NCI-H82 treated with DMSO at 0.1 percent for 48 hours (cell line): Measurements from ENCODE around the gene CIB2.

Source experiments
- DNase-seq: peaks from one replicate; lab custom pipeline; 2025; ENCODE audit not compliant: unreplicated experiment; lab: John Stamatoyannopoulos, UW

Gene CIB2

DNA sequence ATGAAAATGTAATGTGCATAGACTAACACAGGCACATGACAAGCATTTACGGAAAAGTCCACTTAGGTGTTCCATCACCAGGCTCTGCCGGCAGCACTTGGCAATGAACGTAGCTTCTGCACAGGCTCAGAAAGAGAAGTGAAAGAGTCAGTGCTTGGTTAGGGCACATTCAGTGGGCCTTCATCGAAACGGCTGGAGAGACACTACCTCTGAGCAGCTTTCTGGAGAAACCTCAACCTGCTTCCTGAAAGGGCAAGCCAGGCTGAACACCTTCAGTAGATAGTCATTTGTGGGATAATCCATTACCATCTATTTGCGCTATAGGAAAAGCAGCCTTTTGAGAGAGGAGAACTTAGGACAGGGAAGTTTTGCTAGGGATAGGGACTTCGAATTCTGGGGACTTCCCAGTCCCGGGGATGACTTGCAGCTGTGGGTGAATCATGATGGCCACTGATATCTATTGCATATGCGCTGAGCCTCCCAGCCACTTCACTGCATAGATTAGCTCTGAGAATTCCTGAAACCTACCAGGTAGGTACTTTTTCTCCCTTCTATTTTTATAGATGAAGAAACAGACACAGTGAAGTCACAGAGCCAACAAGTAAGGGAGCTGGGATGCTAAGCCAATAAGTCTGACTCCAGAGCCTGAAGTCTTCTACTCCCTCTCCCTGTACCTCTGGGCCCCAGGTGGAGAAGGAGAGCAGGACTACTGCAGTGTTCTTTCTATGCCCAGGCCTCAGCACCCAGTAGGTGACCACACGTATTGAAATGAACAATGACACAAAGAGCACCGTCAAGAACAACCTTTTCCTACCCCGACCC lies 43.1 kb downstream of the CIB2 start:
- DNase-seq = no peak

DNA sequence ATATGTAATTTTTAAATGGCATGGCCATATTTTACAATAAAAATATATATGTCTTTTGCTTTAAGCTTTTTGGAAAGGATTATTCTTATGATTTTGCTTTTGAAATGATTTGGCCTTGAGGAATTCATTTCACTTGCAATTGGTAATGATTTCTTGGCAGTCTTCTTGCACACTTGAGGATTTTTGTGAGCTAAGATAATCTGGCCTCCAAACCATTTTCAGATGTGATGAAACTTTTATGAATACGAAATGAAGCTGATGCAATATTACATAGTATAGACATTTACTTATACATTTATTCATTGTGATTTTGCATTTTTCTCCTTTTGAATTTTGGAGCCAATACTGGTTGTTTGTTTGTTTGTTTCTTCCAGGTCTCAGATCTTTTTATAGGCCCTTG lies 45.3 kb downstream of the CIB2 start:
- DNase-seq = no peak

DNA sequence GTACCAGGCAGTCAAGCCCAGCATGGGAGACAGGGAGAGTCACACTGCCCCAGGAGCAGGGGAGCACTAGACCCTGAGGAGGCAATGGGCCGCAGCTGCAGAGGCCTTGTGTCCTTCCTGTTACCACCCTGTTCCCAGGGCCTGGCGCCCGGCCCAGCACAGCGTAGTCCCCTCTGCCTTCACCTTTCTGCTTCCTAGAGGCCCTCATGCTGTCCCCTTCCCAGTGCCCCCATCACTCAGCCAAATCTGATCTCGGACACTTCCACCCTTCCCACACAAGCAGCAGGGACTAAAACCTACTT lies 46.8 kb downstream of the CIB2 start:
- DNase-seq = no peak

DNA sequence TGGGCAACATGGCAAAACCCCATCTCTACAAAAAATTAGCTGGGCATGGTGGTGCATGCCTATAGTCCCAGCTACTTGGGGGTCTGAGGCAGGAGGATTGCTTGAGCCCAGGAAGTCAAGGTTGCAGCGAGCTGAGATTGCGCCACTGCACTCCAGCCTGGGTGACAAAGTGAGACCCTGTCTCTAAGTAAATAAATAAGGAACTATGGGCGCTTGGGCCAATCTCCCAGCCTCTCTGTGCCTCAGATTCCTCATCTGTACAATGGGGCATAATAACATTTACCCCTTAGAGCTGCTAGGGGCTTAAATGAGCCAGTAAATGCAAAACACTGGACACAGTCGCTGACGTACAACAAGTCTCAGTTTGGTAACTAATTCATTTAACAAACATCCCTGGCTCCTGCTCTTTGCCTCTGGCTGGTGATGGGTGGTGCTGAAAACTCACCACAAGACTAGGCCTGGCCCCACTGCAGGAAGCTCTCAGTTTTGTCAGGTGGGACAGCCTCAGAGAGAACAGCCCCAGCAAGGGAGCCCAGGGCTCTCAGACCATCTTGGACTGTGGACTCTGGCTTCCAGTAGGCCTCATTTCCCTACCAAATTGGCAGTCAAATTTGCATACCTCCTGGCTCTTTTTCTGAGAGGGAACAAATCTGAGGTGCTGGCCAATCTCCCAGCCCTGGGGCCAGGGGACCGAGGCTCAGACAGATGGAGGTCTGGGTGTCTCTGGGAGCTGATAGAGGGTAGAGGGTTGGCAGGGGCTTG lies 47.4 kb downstream of the CIB2 start:
- DNase-seq = no peak

DNA sequence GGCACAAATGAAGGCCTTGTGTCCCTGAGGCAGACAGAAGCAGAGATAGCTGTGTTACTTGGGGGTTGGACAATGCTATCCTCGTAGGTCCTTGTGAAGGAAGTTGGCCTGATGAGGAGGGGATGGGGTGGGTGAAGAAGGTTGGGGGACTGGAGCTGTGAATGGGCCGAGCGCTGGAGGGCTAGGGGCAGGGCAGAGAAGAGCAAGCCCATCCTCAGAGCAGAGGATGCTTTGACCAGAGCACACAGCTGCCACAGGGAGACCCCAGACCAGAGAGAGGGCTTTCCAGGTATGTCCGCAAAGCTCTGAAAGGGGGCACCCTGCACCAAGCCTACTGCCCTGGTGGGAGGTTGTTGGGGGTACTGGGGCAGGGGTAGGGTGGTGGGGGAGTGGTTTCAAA lies 48.1 kb downstream of the CIB2 start:
- no peak for DNase-seq

DNA sequence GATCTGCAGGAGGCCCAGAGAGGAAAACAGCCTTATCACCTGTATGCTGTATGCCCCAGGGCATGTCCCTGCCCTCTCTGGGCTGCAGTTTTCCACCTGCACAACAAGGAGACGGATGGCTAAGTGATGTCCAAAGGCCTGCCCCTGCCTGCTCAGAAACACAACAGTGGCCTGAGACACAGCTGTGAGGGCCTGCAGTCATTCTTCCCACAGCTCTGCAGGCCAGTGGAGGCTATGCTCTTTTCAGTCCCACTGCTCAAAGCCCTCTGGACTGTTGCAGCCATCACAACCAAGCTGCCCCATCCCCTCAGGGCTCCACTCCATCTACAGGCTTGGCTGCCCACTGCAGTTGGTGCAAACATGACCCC lies 48.5 kb downstream of the CIB2 start:
- DNase-seq = no peak

DNA sequence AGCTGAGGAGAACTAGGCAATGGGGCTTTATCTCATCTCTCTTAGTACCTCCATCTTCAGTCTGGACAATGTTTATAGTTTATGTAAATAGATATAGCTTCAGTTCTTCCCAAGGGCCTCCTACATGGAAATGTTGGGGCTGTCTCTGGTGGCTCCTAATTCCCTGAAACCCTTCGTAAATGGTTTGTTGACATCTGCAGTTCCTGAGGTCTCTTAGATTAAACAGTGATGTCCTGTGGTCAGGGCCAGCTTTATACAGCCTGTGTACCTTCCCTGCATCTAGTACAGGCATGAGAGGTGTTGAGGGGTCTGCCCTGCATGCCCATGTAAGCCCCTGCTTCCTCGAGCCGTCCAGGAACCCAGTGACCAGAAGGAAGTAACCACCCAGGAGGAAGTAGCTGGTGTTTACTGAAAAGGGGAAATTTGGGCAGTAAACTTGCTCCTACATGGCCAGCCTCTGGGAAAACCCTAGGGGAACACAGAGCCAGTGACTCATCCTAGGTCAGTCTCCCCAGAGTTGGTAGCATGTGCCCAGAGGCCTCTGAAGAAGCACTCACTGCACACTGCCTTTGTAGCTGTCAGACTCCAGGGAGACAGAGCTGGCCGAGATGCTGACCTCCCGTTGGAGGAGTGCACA lies 49.0 kb downstream of the CIB2 start:
- no peak for DNase-seq

DNA sequence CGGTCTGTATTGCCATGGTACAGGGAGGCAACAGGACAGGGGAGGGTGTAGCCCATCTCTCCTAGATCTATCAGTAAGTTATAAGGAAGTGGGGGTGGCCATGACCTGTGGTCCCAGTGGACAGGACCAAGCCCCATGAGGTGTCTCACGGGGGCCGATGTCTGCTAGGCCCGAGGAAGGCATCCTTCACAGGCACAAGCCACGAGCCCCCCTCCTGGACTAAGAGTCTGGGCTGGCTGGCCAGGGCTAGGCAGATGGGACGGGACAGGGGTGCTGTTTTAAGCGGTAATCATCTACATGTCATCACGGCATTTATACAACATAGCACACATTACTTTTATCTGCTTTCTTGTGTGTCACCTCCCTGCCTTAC lies 51.2 kb downstream of the CIB2 start:
- no peak for DNase-seq

DNA sequence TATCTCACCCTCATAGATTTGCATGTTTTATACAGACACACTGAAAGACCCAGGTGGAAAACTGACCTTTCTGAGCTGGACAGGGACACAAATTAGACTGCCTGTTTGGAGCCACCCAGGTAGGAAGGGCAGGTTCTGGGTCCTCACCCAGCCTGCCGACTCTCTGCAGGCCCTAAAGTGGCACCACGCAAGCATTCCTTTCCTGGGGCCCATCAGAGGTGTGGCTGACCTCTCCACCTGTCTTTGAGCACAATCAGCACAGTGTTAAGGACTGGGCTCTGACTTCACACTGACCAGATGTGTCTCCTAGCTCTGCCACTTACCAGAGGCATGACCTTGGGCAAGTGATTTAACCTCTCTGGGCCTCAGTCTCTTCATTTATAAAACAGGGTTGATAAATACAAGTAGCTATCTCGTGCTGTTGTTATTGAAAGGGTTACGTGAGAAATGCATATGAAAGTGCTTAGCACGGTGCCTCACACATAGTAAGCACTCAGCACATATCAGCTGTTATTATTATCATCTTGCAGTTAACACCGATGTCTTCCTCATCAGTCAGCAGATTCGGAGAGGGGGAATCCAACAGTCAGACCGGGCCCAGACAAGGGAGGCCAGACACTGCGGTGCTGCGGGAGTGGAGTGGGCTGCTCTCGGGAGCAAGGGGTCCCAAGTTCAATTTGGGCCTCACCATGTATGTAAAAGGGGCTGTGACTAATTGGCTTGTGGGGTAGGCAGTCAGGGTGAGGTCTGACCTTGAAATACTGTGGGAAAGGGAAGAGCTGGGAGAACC lies 51.8 kb downstream of the CIB2 start:
- no peak for DNase-seq

DNA sequence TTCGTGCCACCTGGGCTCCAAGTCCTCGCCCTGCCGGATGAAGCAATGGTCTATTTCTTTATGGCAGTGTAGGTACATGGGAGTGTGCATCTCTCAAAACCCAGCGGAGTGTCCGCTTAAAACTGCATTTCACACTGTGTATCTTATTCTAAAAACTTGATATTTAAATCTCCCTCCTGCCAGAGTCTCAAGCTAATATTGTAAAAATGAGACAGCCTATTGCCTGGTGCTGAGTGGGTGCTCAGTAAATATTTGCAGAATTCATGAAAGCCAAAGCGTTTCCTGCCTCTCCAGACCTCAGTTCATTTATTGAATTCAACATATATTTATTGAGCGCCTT lies 53.4 kb downstream of the CIB2 start:
- DNase-seq = no peak

DNA sequence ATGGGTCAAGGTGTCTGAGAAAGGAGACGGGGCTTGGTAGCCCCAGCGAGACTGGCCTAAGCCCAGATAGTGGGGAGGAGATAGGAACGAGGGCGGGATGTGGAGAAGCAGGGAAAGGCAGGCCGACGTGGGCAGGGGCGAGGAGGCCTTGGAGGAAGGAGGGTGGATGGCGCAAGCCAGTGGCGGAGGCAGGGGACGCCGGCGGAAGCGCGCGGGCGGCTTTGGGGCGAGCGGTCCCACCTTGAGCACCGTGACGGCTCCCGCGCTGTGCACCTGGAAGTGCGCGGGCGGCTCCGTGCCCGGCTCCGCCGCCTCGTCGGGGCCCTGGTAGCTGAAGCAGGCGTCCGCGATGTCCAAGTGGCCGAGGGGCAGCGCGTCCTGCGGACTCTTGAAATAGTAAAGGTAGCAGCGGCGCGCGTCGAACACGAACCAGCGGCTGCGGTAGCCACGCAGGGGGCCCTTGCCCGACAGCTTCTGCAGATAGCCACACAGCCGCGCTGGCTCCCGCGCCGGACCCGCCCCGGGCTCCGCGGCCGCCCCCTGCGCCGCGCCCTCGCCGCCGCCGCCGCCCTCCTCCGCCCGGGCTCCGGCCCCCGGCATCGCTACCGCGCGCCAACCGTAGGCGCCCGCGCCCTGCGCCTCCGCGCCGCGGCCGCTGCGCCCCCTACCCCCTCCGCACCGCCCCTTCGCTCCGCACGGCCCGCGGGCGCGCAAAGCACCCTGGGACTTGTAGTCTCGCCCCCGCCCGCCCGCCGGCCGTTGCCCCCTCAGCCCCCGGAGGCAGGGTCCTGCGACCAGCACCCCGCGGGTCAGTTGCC lies 54.0 kb downstream of the CIB2 start, which contains the start of gene TBC1D2B:
TBC1D2B (minus strand) TSS at position 659 of the 818 bp plus-strand sequence; CDS start at position 600, 59 bp downstream.
- no peak for DNase-seq

DNA sequence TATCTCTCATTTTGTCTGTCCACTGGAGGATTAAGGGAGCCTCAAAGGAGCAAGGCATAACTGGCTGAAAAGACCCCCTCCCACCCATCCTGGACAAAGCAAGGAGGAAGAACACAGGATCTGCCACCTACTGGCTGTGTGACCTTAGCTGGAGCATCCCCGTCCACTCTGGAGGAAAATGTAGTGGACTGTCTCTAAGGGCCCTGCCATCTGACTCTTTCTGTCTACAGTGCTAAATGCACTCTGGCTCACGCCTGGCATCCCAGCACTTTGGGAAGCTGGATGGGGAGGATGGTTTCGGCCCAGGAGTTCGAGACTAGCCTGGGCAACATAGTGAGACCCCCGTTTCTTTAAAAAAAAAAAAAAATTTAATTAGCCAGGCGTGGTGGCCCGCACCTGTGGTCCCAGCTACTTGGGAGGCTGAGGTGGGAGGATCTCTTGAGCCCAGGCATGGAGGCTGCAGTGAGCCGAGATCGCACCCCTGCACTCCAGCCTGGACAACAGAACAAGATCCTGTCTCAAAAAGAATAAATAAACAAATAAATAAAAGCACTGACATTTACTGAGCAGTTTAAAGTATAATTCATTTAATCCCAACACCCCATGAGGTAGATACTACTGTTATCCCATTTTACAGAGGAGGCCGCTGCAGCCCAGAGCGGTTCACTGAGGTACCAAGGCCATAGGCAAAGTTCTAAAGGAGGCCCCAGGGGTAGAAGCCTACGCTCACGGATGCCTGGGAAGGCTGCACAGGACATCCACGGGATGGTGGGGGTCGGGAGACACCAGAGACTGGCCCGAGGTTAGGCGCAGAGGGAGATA lies 54.8 kb downstream of the CIB2 start:
- no peak for DNase-seq

DNA sequence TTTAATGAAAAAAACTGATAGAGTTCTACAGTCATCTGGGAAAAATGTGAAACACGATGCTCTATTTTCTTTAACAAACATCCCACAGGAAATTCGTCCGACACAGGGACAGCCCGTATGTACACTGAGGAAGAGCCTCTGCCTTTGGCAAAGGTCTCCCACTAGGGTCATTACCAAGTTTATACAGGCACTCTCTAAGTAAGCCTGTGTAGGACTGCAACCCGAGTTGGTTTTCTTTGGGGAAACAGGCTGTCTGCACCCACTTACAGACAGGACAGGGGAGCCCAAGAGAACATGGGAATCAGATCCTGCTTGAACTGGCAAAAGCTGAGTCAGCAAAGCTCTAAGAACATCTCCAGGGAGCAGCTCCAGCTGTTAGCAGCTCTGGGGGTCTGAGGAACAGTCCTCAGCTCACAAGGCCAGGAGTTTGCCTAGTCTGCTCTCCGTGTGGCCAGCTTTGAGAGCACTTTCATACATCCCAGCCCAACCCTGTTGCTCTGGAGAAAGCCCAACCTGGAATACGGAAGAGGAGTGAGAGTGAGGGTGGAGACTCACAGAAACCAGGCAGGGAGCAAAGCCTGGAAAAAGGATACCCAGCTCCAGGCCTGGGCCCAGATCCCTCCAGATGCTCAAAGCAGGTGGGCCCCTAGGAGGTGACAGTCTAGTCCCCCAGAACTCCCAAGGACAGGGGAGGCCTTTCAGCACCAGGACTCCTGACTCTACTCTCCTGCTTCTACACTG lies 55.6 kb downstream of the CIB2 start:
- DNase-seq = no peak

DNA sequence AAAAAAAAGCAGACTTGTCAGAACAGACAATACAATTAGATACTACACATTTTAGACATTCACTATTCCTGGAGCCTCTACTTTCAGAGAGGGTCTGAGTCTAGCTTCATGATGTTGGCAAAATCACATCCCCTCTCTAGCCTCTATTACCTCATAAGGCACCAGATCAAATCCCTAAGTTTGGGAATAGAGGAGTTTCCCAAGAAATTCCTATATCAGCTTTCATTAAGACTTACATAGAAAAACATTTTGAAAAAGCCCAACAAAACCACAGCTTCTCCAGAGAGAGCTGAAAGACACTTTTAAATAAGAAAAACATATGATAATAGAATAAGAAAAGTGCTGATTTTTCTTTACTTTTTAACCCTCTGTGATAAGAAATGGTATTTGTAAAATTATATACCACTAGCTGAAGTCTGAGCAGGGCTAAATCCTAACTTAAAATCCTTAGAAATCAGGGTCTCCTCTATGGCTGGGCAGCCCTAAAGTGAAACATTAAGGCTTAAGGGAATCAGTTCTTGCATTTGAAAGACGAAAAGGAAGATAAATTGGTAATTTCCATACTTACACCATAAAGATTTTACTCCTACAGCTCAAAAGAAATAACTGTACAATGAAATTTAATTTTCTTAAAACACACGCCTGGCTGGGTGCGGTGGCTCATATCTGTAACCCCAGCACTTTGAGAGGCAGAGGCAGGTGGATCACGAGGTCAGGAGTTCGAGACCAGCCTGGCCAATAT lies 58.0 kb downstream of the CIB2 start:
- no peak for DNase-seq

DNA sequence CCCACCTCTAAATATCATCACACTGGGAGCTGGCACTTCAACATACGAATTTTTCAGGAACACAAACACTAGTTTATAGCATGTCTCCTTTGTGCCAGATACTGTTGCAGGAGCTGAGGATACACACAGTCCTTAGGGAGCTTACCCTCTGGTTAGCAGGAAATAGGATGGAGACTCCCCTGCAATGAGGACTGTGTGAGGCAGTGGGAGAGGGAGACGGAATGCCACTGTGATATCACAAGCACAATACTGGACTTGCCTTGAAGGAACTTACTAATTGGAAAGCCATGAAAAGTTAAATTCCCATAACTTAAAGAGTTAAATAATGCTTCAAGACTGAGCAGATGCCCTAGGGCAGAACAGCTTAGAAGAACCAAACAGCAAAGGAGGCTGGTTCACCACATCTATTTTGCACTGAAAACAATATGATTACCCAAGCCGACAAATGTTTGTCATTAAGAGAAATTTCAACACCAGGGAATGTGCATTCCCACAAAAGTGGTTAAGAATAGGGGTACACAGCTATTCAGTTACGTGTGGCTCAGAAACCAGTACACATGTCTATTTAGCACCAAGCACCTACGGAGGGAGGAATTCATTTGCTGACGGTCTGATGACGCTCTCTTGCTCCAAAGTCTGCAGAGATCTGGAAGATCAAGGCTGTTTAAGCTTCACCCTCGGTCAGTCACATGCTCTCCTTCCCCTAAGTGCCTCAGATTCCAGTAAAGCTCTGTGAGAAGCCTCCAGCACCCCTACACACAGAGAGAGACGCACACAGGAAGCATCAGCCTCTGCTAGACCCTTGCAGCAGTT lies 59.0 kb downstream of the CIB2 start:
- DNase-seq = no peak

DNA sequence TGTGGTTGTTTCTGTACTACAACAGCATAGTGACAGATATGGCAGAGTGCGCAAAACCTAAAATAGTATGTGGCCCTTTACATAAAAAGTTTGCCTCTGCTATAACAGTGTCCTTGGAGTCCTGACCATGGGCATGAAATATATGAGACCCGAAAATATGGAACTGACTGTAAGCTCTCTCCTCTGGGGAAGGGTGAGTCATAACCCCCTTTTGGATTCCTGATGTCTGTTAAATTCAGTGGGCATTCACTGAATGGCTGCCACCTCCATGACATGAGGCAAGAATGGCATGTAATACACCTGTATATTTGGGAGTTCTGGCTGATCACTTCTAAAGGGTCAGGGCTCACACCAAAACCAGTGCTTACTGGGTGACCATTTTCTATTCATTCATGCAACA lies 59.9 kb downstream of the CIB2 start:
- DNase-seq = no peak

DNA sequence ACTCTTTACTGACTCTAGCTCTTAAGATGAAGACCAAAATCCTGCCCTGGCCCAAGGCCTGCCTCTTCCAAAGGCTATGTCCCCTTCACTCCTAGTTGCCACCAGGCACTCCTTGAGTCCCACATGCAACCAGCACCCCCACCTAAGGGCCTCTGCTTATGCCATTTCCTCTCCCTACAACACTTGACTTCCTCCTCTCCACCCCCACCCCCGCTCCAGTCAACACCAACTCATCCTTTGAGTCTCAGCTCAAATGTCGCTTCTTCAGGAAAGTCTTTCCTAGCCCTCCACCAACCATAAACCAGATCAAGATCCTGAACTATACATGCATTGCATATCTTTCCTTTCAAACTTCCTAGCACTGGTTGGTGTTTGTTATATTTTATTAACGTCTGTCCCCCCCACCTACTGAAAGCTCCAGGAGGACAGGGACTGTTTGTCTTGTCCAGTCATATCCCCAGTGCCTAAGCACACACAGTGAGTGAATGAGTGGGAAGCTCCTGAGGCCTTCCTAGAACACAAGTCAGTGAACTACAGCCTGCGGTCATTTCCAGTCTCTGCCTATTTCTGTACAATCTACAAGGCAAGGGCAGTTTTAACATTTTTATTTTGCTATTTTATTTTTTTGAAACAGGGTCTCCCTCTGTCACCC lies 61.1 kb downstream of the CIB2 start:
- DNase-seq = no peak
